Measurements from ENCODE around the gene CCDC32.

- no peak for TF ChIP-seq CTCF (conservative IDR thresholded peaks at IDR 0.05)
- no peak for TF ChIP-seq ZFX (IDR thresholded peaks at IDR 0.05)
Measured at GRCh38 chr15:40595773-40596172, 30.9 kb upstream of the CCDC32 start.
